Heart left ventricle (tissue), 13 donors: ENCODE data around the gene GFRA4.

Experiments used
- POLR2A ChIP-seq, 2 donors: fragments of 450-650 bp; IDR thresholded peaks; one replicate each; pipeline ENCODE4 v1.6.1; 2017; ENCODE audit warnings: antibody characterized with exemption in 2 of 2, mild to moderate bottlenecking in 2 of 2, moderate library complexity in 2 of 2
- TF ChIP-seq, protein P1 (sequence below), 12 donors: fragments of 200-600 bp; sonication (generic) in 4 of 12; IDR thresholded peaks; one replicate each; pipeline versions ENCODE4 v1.5.0 to v1.8.0; 2018 to 2022; ENCODE audit warnings: antibody characterized with exemption in 12 of 12, mild to moderate bottlenecking in 5 of 12
- donor health status: ischemic (EF 13 %, LVEDD 7.1; RV severe dilation, severe dysfunction).
- donor health status: DM: no; HTN: yes; CAD: no.
- donor health status: DM: no; HTN: no; CAD: no.
- donor health status: ischemic (EF 25% LVEDD 6.9; RV normal size, moderate dysfunction).
- donor health status: ischemic (EF 25% LVEDD 5.7; RV mildly dilated, moderate dysfunction).
- donor health status: ischemic (EF 35%, LVEDD 5.7; RV mildly dilated, moderate dysfunction).
- donor health status: nonischemic (EF 11% LVEDD 7.7; RV severe dilation, severe dysfunction).
- donor health status: DM: yes; HTN: yes; CAD: no.
- donor health status: PGD.
- donor health status: ischemic (EF 29% LVEDD 5.4; RV normal size, mild dysfunction).
- donor health status: nonischemic (EF 23%, LVEDD 6.1; RV moderate dilation, normal function).

DNA sequence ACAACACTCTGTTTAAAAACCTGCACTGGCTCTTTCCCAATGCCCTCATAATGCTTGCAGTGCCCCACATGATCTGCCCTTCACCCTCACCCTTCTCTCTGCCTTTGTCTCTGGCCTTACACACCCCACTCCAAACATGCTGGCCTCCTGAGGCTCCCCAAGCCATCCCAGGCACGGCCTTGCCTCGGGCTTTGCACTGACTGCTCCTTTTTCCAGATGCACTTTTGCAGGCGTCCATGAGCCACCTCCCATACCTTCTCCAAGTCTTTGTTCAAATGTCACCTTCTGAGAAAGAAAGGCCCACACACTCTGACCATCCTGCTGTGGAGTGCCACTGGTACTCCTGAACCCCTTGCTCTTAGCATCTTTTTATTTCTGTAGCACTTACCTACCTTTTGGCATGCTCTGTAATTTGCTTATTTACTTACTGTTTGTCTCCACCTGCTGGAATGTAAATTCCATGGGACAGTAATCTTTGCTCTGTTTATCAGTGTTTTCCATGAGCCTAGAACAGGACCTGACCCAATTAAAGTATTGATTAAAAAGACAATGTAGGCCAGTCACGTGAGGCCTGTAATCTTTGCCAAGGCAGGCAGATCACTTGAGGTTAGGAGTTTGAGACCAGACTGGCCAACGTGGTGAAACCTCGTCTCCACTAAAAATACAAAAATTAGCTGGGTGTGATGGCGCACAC, 30.7 kb downstream of the GFRA4 start:
- TF ChIP-seq, protein P1, sequence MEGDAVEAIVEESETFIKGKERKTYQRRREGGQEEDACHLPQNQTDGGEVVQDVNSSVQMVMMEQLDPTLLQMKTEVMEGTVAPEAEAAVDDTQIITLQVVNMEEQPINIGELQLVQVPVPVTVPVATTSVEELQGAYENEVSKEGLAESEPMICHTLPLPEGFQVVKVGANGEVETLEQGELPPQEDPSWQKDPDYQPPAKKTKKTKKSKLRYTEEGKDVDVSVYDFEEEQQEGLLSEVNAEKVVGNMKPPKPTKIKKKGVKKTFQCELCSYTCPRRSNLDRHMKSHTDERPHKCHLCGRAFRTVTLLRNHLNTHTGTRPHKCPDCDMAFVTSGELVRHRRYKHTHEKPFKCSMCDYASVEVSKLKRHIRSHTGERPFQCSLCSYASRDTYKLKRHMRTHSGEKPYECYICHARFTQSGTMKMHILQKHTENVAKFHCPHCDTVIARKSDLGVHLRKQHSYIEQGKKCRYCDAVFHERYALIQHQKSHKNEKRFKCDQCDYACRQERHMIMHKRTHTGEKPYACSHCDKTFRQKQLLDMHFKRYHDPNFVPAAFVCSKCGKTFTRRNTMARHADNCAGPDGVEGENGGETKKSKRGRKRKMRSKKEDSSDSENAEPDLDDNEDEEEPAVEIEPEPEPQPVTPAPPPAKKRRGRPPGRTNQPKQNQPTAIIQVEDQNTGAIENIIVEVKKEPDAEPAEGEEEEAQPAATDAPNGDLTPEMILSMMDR (IDR thresholded peaks at IDR 0.05) = no peak
- no peak for TF ChIP-seq POLR2A (IDR thresholded peaks at IDR 0.05)
